HEK293T (cell line): Measurements from ENCODE around the gene PKNOX1.

Source experiments
- ARNT ChIP-seq: fragments of 450-650 bp; IDR thresholded peaks from 2 replicates; pipeline ENCODE4 v1.6.1; 2017; ENCODE audit warnings: mild to moderate bottlenecking
- BHLHE40 ChIP-seq: fragments of 450-650 bp; IDR thresholded peaks from 2 replicates; pipeline ENCODE4 v1.6.1; 2016; ENCODE audit warnings: mild to moderate bottlenecking, moderate library complexity, borderline replicate concordance
- CTBP1 ChIP-seq: fragments of 450-650 bp; IDR thresholded peaks from 2 replicates; pipeline ENCODE4 v1.6.1; 2016; ENCODE audit warnings: borderline replicate concordance
- ELF4 ChIP-seq: fragments of 450-650 bp; IDR thresholded peaks from 2 replicates; pipeline ENCODE4 v1.6.1; 2017; ENCODE audit warnings: antibody characterized with exemption
- FOXA1 ChIP-seq: fragments of 450-650 bp; IDR thresholded peaks from 2 replicates; pipeline ENCODE4 v1.6.1; 2016; ENCODE audit warnings: mild to moderate bottlenecking
- FOXK2 ChIP-seq: fragments of 450-650 bp; IDR thresholded peaks from 2 replicates; pipeline ENCODE4 v1.6.1; 2016; ENCODE audit warnings: mild to moderate bottlenecking
- FOXM1 ChIP-seq: fragments of 450-650 bp; IDR thresholded peaks from 2 replicates; pipeline ENCODE4 v1.6.1; 2017; ENCODE audit warnings: mild to moderate bottlenecking, borderline replicate concordance
- HDGF ChIP-seq: fragments of 450-650 bp; IDR thresholded peaks from 2 replicates; pipeline ENCODE4 v1.6.1; 2017; ENCODE audit warnings: antibody characterized with exemption, borderline replicate concordance
- LEF1 ChIP-seq: fragments of 450-650 bp; IDR thresholded peaks from 2 replicates; pipeline ENCODE4 v1.6.1; 2017; ENCODE audit warnings: mild to moderate bottlenecking, borderline replicate concordance
- NFRKB ChIP-seq: fragments of 450-650 bp; IDR thresholded peaks from 2 replicates; pipeline ENCODE4 v1.6.1; 2016; ENCODE audit warnings: mild to moderate bottlenecking, moderate library complexity
- SP1 ChIP-seq: fragments of 450-650 bp; IDR thresholded peaks from 2 replicates; pipeline ENCODE4 v1.6.1; 2017
- SUZ12 ChIP-seq: fragments of 450-650 bp; IDR thresholded peaks from 2 replicates; pipeline ENCODE4 v1.6.1; 2016; ENCODE audit warnings: mild to moderate bottlenecking
- TARDBP ChIP-seq: fragments of 450-650 bp; IDR thresholded peaks from 2 replicates; pipeline ENCODE4 v1.6.1; 2016
- ZNF384 ChIP-seq: fragments of 450-650 bp; IDR thresholded peaks from 2 replicates; pipeline ENCODE4 v1.6.1; 2016

GRCh38 chr21:43021191-43021590, 46.8 kb downstream of the PKNOX1 start:
- TF ChIP-seq FOXM1 (no peak), BHLHE40 (no peak), TARDBP (no peak), SUZ12 (no peak), SP1 (no peak), ARNT (no peak), ELF4 (no peak), HDGF (no peak), FOXA1 (no peak), CTBP1 (no peak), ZNF384 (no peak), NFRKB (no peak), LEF1 (no peak), FOXK2 (no peak)
